ENCODE results near the gene RAB18. TPM values are rescaled to one million over a fixed set of nuclear protein-coding genes. Genes with fewer than 3 reads are reported as not detected.

Gene RAB18
- total and polyA plus RNA-seq, 2 experiments from 2014 or later: 35.5 to 77.2 TPM

GRCh38 chr10:27581225-27581624 is 77.1 kb downstream of the RAB18 start (continued):
- no peak for TF ChIP-seq REST (IDR thresholded peaks at IDR 0.05; ENCODE audit: unreplicated experiment)
- no peak for TF ChIP-seq STAT1 (IDR thresholded peaks at IDR 0.05; ENCODE audit: unreplicated experiment)
- no peak for TF ChIP-seq ZNF462 (CRISPR knock-in tag; IDR thresholded peaks at IDR 0.05)
- TF ChIP-seq JUNB (IDR thresholded peaks at IDR 0.05; ENCODE audit: unreplicated experiment): no peak
- TF ChIP-seq NANOG (IDR thresholded peaks at IDR 0.05; ENCODE audit: borderline replicate concordance): no peak
- TF ChIP-seq EZH2 (IDR thresholded peaks at IDR 0.05; ENCODE audit: low read depth, unreplicated experiment): no peak

- H3K36me3 ChIP-seq (ENCODE audit: insufficient read depth): no peaks in the 10 kb centered on the region
- 0 out of 2 replicates have a peak, but pooled peaks cover 8% of the 10 kb centered on the region for H3K9me2 ChIP-seq (ENCODE audit: insufficient read depth)
- no peak overlapping the region for H3K27ac Mint-ChIP-seq
- TF ChIP-seq ETS1 (IDR thresholded peaks at IDR 0.05) (no peak), POLR2AphosphoS5 (IDR thresholded peaks at IDR 0.05; ENCODE audit: low read depth) (no peak), CREB1 (CRISPR knock-in tag; IDR thresholded peaks at IDR 0.05; ENCODE audit: low read depth) (no peak), EZH2 (IDR thresholded peaks at IDR 0.05; ENCODE audit: low read depth, unreplicated experiment) (no peak), JUNB (IDR thresholded peaks at IDR 0.05; ENCODE audit: unreplicated experiment) (no peak)
Measured at GRCh38 chr10:27584302-27584701, 80.2 kb downstream of the RAB18 start.

More at GRCh38 chr10:27584302-27584701, 80.2 kb downstream of the RAB18 start:
- H3K36me3 Mint-ChIP-seq (ENCODE audit: low read depth): no peaks in the 10 kb centered on the region; the same call in 2 of the 3 replicates
- H3K4me2 ChIP-seq: no peak overlapping the region
- no peak for ATAC-seq
- no peak overlapping the region for H3K4me3 Mint-ChIP-seq
- peaks cover 1% of the 10 kb centered on the region for H3K27me3 Mint-ChIP-seq (ENCODE audit: insufficient read depth, low read depth, poor library complexity)
- no peak for DNase-seq (ENCODE audit: low spot score)
- no peaks in the 10 kb centered on the region for H3K27me3 ChIP-seq (ENCODE audit: insufficient read depth)
- H3K27ac ChIP-seq (ENCODE audit: low read depth): no peak overlapping the region
- H3K4me1 ChIP-seq (ENCODE audit: insufficient read depth): no peaks in the 10 kb centered on the region
- H3K4me3 ChIP-seq: no peak overlapping the region
- no peak overlapping the region for H2AFZ ChIP-seq
- no peaks in the 10 kb centered on the region for H3F3A ChIP-seq (replicated peaks; ENCODE audit: low read depth)
- peaks cover 7% of the 10 kb centered on the region; the same call in 2 of the 3 replicates for H3K9me3 Mint-ChIP-seq
- no peaks in the 10 kb centered on the region for H3K4me1 Mint-ChIP-seq
- H4K20me1 ChIP-seq (replicated peaks; ENCODE audit: insufficient read depth): no peaks in the 10 kb centered on the region
- H3K79me2 ChIP-seq (replicated peaks; ENCODE audit: insufficient read depth): no peaks in the 10 kb centered on the region
